ENCODE results near the gene HACE1. TPM values are rescaled to one million over a fixed set of nuclear protein-coding genes. Genes with fewer than 3 reads are reported as not detected.

HACE1 gene
- total RNA-seq, 6 donors from 2014 or later = 6.3 to 25.3 (median 14.7) TPM

- ATAC-seq (ENCODE audit: low FRiP score in 2 of 2) (no peak), DNase-seq (no peak)
- H3K4me3 ChIP-seq = no peak overlapping the region
- TF ChIP-seq POLR2A (IDR thresholded peaks at IDR 0.05) (no peak), EP300 (IDR thresholded peaks at IDR 0.05) (no peak), POLR2AphosphoS5 (IDR thresholded peaks at IDR 0.05) (no peak), CTCF (IDR thresholded peaks at IDR 0.05) (no peak)
- H3K4me1 ChIP-seq = peaks cover 0 to 7% (median 4%) of the 10 kb centered on the region in 4 donors
- H3K9me3 ChIP-seq = no peaks in the 10 kb centered on the region
- WGBS, 2 donors = 98 to 100% methylated on average over 2 of the region's 2 CpGs
- H3K27ac ChIP-seq = no peak overlapping the region
- H3K36me3 ChIP-seq = no peaks in the 10 kb centered on the region
- H3K27me3 ChIP-seq = no peaks in the 10 kb centered on the region
These were observed 174.8 kb downstream of the HACE1 start for GRCh38 chr6:104684911-104685415.

GRCh38 chr6:104683809-104684208 is 175.9 kb downstream of the HACE1 start:
- Histone ChIP-seq H3K4me1 (peaks cover 0 to 7% (median 4%) of the 10 kb centered on the region in 4 donors), H3K27ac (no peak overlapping the region), H3K27me3 (no peaks in the 10 kb centered on the region), H3K4me3 (no peak overlapping the region), H3K9me3 (peaks cover 0 to 1% (median 0%) of the 10 kb centered on the region in 4 donors), H3K36me3 (no peaks in the 10 kb centered on the region)
- DNase-seq = no peak
- no peak for TF ChIP-seq POLR2AphosphoS5 (IDR thresholded peaks at IDR 0.05)
- TF ChIP-seq EP300 (IDR thresholded peaks at IDR 0.05) = no peak
- TF ChIP-seq CTCF (IDR thresholded peaks at IDR 0.05) = no peak
- no peak for TF ChIP-seq POLR2A (IDR thresholded peaks at IDR 0.05)
- no peak for ATAC-seq (ENCODE audit: low FRiP score in 2 of 2)
- 88 to 90% methylated on average over 4 of the region's 4 CpGs for WGBS, 2 donors

GRCh38 chr6:104682722-104683643 is 176.7 kb downstream of the HACE1 start:
- ATAC-seq (ENCODE audit: low FRiP score in 2 of 2) (peak in 1 of 2 donors; percentile 60), DNase-seq (peak; percentile 60 to 78)
- Histone ChIP-seq H3K9me3 (peaks cover 0 to 4% (median 0%) of the 10 kb centered on the region in 4 donors), H3K4me1 (peaks cover 0 to 7% (median 4%) of the 10 kb centered on the region in 4 donors), H3K4me3 (no peak overlapping the region), H3K36me3 (no peaks in the 10 kb centered on the region), H3K27ac (no peak overlapping the region), H3K27me3 (no peaks in the 10 kb centered on the region)
- TF ChIP-seq POLR2A (IDR thresholded peaks at IDR 0.05) (no peak), EP300 (IDR thresholded peaks at IDR 0.05) (no peak), CTCF (IDR thresholded peaks at IDR 0.05) (peak; percentile 54 to 68 (median 58)), POLR2AphosphoS5 (IDR thresholded peaks at IDR 0.05) (no peak)
- WGBS, 2 donors = 62 to 65% methylated on average over 15 of the region's 15 CpGs

GRCh38 chr6:104680539-104680938 is 179.2 kb downstream of the HACE1 start:
- Histone ChIP-seq H3K9me3 (peaks cover 0 to 9% (median 4%) of the 10 kb centered on the region in 4 donors), H3K4me3 (no peak overlapping the region), H3K36me3 (no peaks in the 10 kb centered on the region), H3K27me3 (no peaks in the 10 kb centered on the region), H3K27ac (no peak overlapping the region), H3K4me1 (peaks cover 0 to 7% (median 2%) of the 10 kb centered on the region in 4 donors)
- ATAC-seq (ENCODE audit: low FRiP score in 2 of 2) (no peak), DNase-seq (no peak)
- WGBS, 2 donors = 71 to 76% methylated on average over 2 of the region's 2 CpGs
- TF ChIP-seq EP300 (IDR thresholded peaks at IDR 0.05) (no peak), CTCF (IDR thresholded peaks at IDR 0.05) (no peak), POLR2A (IDR thresholded peaks at IDR 0.05) (no peak), POLR2AphosphoS5 (IDR thresholded peaks at IDR 0.05) (no peak)
